ENCODE results near the gene ERC1.

DNA sequence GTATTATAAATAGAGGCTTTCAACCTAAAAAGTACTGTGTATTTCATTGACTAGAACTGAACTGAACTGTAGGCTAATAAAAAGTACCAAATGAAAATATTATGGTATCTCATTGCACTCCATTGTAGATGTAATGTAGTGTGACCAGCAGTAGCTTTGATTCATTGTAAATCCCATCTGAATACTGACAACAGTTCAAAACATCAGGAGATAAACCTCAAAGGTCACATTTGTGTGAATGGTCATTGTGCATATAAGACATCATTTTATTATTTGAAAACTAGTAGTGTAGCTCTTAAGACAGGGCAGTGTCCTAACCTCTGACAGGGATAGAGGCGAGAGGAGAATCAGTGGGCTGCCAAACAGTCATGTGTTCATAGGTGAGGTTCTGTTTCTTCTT, 316.8 kb downstream of the ERC1 start:
- TF ChIP-seq, protein P1, sequence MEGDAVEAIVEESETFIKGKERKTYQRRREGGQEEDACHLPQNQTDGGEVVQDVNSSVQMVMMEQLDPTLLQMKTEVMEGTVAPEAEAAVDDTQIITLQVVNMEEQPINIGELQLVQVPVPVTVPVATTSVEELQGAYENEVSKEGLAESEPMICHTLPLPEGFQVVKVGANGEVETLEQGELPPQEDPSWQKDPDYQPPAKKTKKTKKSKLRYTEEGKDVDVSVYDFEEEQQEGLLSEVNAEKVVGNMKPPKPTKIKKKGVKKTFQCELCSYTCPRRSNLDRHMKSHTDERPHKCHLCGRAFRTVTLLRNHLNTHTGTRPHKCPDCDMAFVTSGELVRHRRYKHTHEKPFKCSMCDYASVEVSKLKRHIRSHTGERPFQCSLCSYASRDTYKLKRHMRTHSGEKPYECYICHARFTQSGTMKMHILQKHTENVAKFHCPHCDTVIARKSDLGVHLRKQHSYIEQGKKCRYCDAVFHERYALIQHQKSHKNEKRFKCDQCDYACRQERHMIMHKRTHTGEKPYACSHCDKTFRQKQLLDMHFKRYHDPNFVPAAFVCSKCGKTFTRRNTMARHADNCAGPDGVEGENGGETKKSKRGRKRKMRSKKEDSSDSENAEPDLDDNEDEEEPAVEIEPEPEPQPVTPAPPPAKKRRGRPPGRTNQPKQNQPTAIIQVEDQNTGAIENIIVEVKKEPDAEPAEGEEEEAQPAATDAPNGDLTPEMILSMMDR (IDR thresholded peaks at IDR 0.05) = no peak
- TF ChIP-seq POLR2AphosphoS5 (IDR thresholded peaks at IDR 0.05) = no peak
